HAP-1 (cell line): ENCODE results near the gene PLD1.

Experiments
- DNase-seq, 2 experiments: peaks; one replicate each; pipeline ENCODE4 v3.0.0-alpha.2; 2016 to 2020; ENCODE audit warnings: low spot score in 2 of 2
- H3K27me3 ChIP-seq: fragments of 250-450 bp; sonication (Bioruptor Pico); 2 replicates; pipeline ENCODE4 v1.5.1; 2020; ENCODE audit warnings: low read depth, mild to moderate bottlenecking, moderate library complexity
- H3K36me3 ChIP-seq: fragments of 250-450 bp; sonication (Bioruptor Pico); replicated peaks from 2 replicates; pipeline ENCODE4 v1.5.1; 2020; ENCODE audit warnings: mild to moderate bottlenecking
- H3K4me1 ChIP-seq: fragments of 250-450 bp; sonication (Bioruptor Pico); 2 replicates; pipeline ENCODE4 v1.5.1; 2020; ENCODE audit warnings: mild to moderate bottlenecking
- H3K4me3 ChIP-seq: fragments of 250-450 bp; sonication (Bioruptor Pico); 2 replicates; pipeline ENCODE4 v1.5.1; 2020; ENCODE audit warnings: mild to moderate bottlenecking, moderate library complexity
- H3K9me3 ChIP-seq: fragments of 250-450 bp; sonication (Bioruptor Pico); 2 replicates; pipeline ENCODE4 v1.5.1; 2020; ENCODE audit warnings: mild to moderate bottlenecking, moderate library complexity
- in situ Hi-C: fragments of 300-500 bp; cut with MboI; formaldehyde crosslinking; loops from 3 replicates; pipeline ENCODE4 v1.14.3; 2020; ENCODE audit warnings: low sequenced_read_pairs, inconsistent platforms, mixed read lengths

The PLD1 gene

DNA sequence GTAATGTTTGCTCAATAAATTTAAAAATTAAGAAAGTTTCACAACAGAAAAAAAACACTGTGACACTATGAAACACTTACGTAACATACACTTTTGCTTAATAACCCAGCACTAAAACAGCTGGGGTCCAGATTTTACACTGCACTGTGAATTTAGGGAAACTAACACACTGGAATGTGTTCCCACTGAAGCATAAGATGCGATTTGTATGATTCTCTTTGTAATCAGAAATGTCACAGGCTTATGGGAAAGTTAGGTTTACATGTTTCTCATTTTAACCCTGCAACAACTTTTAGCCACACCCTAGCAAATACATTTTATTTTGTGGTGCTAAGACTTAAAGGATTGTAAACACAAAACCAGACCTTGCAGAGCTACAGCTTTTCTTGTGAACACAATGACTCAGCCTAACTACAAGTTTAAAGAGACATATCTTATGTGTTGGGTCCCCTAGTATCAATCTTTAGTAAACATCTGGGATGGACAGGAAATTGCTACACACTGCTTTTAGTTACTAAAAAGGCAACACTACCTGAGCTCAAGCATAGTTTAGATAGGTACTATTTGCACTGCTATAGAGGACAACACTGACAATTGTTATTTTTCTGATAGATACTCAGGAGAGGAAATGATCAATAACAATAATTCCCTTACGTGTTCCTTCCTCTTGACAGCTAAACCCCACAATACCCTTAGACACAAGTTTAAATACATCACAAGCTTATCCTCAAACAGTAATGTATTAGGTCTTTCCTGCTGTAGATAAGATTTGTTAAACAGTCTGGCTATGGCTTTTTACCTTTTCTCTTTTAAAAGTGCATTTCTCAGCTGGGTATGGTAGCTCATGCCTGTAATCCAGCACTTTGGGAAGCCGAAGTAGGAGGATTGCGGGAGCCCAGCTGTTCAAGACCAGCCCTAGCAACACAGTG, 3.8 kb downstream of the PLD1 start:
- Histone ChIP-seq H3K4me3 (no peak overlapping the region), H3K36me3 (no peaks in the 10 kb centered on the region), H3K4me1 (peaks cover 15% of the 10 kb centered on the region), H3K9me3 (no peaks in the 10 kb centered on the region), H3K27me3 (no peaks in the 10 kb centered on the region)
- no peak for DNase-seq
- in situ Hi-C loops = no loop called here

DNA sequence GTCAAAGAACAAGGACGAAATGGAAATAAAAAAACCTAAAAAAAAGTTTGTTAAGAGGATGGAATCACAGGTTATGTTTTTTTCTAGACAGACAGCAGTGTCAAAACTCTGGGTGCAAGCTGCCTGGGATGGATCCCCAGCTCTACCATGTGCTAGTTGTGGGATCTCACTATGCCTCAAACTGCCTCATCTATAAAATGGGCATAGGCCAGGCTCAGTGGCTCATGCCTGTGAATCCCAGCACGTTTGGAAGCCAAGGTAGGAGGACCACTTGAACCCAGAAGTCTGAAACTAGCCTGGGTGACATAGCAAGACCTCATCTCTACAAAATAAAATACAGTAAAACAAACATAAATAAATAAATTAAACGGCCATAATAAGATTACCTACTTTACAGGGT, 4.6 kb downstream of the PLD1 start:
- H3K4me1 ChIP-seq = peaks cover 7% of the 10 kb centered on the region
- no peak for DNase-seq
- H3K4me3 ChIP-seq = no peak overlapping the region
- in situ Hi-C loops = no loop called here
- H3K36me3 ChIP-seq = no peaks in the 10 kb centered on the region
- no peaks in the 10 kb centered on the region for H3K9me3 ChIP-seq
- H3K27me3 ChIP-seq = no peaks in the 10 kb centered on the region

GRCh38 chr3:171804618-171805389, 5.5 kb downstream of the PLD1 start:
- DNase-seq = no peak
- H3K27me3 ChIP-seq = no peaks in the 10 kb centered on the region
- in situ Hi-C loops = no loop called here
- no peak overlapping the region for H3K4me3 ChIP-seq
- no peaks in the 10 kb centered on the region for H3K36me3 ChIP-seq
- H3K4me1 ChIP-seq = peaks cover 5% of the 10 kb centered on the region; the same call in 1 of the 2 replicates
- H3K9me3 ChIP-seq = no peaks in the 10 kb centered on the region

GRCh38 chr3:171803044-171803443, 7.2 kb downstream of the PLD1 start:
- H3K27me3 ChIP-seq = no peaks in the 10 kb centered on the region
- in situ Hi-C loops = no loop called here
- H3K4me3 ChIP-seq = no peak overlapping the region
- no peaks in the 10 kb centered on the region for H3K9me3 ChIP-seq
- no peaks in the 10 kb centered on the region for H3K36me3 ChIP-seq
- no peaks in the 10 kb centered on the region for H3K4me1 ChIP-seq
- DNase-seq = no peak

DNA sequence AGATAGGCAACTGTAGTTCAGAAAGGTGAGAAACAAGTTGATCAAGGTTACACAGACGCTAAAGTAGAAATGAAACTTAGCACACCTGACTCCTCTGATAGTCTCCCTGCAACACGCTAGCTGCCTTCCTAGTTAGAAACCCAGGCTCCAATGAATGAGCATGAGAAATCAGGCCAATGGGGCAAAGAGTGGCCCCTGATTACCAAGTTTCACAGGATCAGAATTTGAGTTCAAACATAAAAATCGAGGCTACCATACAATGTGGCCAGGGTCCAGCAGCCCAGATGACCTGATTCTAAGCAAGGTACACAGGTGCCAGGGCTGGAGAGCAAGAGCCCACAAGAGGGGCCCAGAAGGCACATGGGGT, 7.7 kb downstream of the PLD1 start:
- H3K27me3 ChIP-seq = no peaks in the 10 kb centered on the region
- H3K36me3 ChIP-seq = no peaks in the 10 kb centered on the region
- H3K4me1 ChIP-seq = no peaks in the 10 kb centered on the region
- H3K9me3 ChIP-seq = no peaks in the 10 kb centered on the region
- in situ Hi-C loops = no loop called here
- DNase-seq = no peak
- no peak overlapping the region for H3K4me3 ChIP-seq

DNA sequence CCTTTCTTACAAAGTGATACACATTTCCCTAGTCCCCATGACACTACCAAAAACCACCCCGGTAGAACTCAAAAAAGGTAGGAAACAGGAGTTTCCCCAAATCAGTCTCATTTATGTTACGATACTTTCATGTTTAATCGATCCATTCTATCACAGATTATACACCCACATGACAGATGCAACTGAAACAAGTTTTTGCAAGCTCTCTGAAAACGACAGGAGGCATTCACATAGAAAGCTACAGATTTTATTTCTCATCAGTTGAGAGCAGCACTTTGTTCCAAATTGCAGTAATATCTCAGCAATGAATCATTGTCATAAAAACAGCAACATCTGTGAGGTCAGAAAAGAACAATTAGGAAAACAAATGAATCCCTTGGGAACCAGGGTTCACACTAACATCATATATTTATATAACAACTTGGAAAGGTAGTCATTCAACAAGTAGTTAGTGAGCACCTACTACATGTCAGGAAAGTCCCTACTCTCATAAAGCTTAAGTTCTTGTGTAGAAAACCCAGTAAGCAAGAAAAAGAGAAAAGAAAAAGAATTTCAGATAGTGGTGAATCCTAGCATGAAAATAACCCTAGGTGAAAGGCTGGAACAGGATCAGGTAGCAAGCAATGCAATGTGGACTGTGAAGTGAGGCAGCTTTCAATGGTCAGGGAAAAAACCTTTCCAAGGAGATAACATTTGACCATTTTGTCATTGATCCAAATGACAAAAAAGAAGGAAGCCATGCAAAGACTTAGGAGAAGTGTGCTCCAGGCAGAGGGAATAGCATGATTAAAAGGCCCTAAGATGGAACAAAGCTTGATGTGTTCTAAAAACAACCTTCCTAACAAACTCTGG, 8.3 kb downstream of the PLD1 start:
- Histone ChIP-seq H3K27me3 (no peaks in the 10 kb centered on the region), H3K36me3 (no peaks in the 10 kb centered on the region), H3K4me3 (no peak overlapping the region), H3K4me1 (no peaks in the 10 kb centered on the region), H3K9me3 (no peaks in the 10 kb centered on the region)
- no peak for DNase-seq
- in situ Hi-C loops = no loop called here

- Histone ChIP-seq H3K4me1 (no peaks in the 10 kb centered on the region; the same call in 1 of the 2 replicates), H3K9me3 (no peaks in the 10 kb centered on the region), H3K27me3 (no peaks in the 10 kb centered on the region), H3K36me3 (no peaks in the 10 kb centered on the region), H3K4me3 (no peak overlapping the region)
- no peak for DNase-seq
- in situ Hi-C loops = no loop called here
Observed at GRCh38 chr3:171799501-171799900, 10.8 kb downstream of the PLD1 start.

DNA sequence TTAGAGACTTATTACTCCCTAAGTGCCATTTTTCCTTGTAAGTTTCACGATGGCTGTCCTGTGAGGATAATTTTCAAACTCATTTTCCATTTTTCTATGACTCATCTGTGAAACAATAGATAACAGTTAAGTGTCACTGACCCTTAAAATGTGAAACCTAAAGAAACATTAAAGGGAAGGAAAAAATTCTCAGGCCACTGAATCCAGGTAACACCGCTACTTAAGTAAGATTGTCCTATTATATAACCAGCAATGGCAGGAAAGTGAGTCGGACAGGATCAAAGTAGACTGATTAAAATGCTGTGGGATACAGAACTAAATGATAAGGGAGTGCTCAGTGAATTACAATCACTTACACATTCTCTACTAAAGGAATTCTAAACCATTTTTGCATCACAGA, 12.4 kb downstream of the PLD1 start:
- DNase-seq = no peak

DNA sequence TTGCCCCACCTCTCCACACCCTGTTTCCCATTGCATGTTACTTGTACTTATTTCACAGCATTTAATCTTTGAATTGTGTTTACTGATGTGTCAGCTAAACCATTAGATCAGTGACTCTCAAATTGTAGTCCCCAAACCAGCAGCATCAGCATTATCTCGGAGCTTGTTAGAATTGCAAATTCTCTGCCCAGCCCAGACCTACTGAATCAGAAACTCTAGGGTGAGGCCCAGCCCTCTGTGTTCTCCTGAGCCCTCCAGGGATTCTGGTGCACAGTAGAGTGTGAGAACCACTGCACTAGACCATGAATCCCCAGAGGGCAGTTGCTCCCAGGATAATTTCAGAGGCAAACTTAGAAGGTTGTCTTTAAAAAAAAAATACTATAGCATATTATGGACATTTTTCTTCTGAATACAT, 13.0 kb downstream of the PLD1 start:
- H3K36me3 ChIP-seq = no peaks in the 10 kb centered on the region
- H3K27me3 ChIP-seq = no peaks in the 10 kb centered on the region
- H3K4me3 ChIP-seq = no peak overlapping the region
- H3K4me1 ChIP-seq = no peaks in the 10 kb centered on the region; the same call in 1 of the 2 replicates
- H3K9me3 ChIP-seq = no peaks in the 10 kb centered on the region
- DNase-seq = no peak
- in situ Hi-C loops = no loop called here

More for the DNA sequence above, 12.4 kb downstream of the PLD1 start:
- Histone ChIP-seq H3K27me3 (no peaks in the 10 kb centered on the region), H3K36me3 (no peaks in the 10 kb centered on the region), H3K4me1 (no peaks in the 10 kb centered on the region; the same call in 1 of the 2 replicates), H3K4me3 (no peak overlapping the region), H3K9me3 (no peaks in the 10 kb centered on the region)
- in situ Hi-C loops = no loop called here

- no peaks in the 10 kb centered on the region for H3K36me3 ChIP-seq
- DNase-seq = no peak
- in situ Hi-C loops = no loop called here
- peaks cover 5% of the 10 kb centered on the region for H3K4me1 ChIP-seq
- no peaks in the 10 kb centered on the region for H3K9me3 ChIP-seq
- H3K4me3 ChIP-seq = no peak overlapping the region
- no peaks in the 10 kb centered on the region for H3K27me3 ChIP-seq
Observed at GRCh38 chr3:171796625-171797264, 13.5 kb downstream of the PLD1 start.

DNA sequence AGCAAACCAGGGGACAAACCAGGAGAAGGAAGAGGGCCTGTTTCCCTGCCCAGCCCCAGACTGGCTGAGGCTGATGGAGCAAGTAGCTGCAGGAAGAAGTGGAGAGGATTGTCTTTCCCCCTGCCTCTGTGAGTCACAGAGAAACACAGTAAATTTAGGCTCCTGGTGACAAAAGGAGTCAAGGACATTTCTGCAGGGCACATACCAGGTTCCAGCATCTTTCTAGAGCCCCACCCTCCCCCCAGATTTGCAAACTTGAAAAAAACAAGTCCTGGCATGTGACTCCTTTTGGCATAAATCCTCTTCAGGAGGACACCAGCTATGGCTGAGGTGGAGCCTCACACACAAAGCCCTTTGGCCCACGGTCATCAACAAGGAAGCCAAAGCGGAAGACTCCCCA, 17.8 kb downstream of the PLD1 start:
- Histone ChIP-seq H3K9me3 (no peaks in the 10 kb centered on the region), H3K4me1 (peaks cover 8% of the 10 kb centered on the region), H3K27me3 (no peaks in the 10 kb centered on the region), H3K36me3 (no peaks in the 10 kb centered on the region), H3K4me3 (no peak overlapping the region)
- no peak for DNase-seq
- in situ Hi-C loops = no loop called here

- peaks cover 8% of the 10 kb centered on the region for H3K4me1 ChIP-seq
- no peaks in the 10 kb centered on the region for H3K27me3 ChIP-seq
- DNase-seq = peak; percentile 61 to 76
- in situ Hi-C loops = no loop called here
- H3K9me3 ChIP-seq = no peaks in the 10 kb centered on the region
- no peaks in the 10 kb centered on the region for H3K36me3 ChIP-seq
- H3K4me3 ChIP-seq = no peak overlapping the region
Observed at GRCh38 chr3:171791692-171792076, 18.6 kb downstream of the PLD1 start.
